ENCODE measurements around the gene CLEC2L.

The CLEC2L gene

DNA sequence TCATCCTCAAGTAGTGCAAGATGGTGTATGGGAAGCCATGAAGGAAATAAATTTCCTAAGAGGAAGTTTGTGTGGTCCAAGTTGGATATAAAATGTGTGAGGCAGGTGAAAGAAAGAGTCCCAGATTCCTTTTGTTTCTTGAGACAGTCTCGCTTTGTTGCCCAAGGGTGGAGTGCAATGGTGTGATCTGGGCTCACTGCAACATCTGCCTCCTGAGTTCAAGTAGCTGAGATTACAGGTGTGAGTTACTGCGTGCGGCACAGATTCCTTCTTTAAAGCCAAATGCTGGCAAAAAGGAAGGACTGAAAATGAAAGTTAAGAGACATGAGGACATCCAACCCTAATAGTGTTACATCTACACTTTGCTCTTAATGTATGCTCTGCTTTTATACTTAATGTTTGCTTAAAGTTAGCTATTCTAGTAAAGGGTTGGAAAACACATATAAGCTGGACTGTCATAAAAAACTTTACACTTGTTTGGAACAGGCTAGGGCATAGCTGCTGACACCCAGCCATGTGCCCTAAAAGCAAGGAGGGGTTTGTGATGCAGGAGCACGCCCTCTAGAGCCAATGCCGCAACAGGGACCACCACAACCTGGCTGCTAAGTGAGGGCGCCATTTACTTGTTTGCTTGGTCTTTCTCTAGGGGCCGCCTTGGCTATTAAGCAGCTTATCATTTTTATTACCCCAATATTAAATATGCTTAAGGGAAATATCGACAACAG lies 34.5 kb downstream of the CLEC2L start:
- no peak for DNase-seq

GRCh38 chr7:139559364-139560105 lies 36.0 kb downstream of the CLEC2L start:
- no peak for DNase-seq

DNA sequence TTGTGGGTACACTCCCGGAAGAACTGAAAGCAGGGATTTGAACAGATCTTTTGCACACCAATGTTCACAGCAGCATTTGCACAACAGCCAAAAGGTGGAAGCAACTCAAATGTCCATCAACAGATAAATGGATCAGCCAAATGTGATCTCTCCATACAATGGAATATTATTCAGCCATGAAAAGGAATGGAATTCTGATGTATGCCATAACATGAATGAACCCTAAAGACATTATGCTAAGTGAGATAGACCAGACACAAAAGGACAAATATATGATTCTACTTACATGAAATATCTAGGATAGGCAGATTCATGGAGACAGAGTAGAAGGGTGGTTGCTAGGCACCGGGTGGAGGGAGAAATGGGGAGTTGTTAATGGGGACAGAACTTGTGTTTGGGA lies 36.7 kb downstream of the CLEC2L start:
- no peak for DNase-seq

GRCh38 chr7:139560678-139561077 lies 37.2 kb downstream of the CLEC2L start:
- no peak for DNase-seq

- DNase-seq = no peak
Measured at GRCh38 chr7:139562491-139562890, 39.0 kb downstream of the CLEC2L start.

DNA sequence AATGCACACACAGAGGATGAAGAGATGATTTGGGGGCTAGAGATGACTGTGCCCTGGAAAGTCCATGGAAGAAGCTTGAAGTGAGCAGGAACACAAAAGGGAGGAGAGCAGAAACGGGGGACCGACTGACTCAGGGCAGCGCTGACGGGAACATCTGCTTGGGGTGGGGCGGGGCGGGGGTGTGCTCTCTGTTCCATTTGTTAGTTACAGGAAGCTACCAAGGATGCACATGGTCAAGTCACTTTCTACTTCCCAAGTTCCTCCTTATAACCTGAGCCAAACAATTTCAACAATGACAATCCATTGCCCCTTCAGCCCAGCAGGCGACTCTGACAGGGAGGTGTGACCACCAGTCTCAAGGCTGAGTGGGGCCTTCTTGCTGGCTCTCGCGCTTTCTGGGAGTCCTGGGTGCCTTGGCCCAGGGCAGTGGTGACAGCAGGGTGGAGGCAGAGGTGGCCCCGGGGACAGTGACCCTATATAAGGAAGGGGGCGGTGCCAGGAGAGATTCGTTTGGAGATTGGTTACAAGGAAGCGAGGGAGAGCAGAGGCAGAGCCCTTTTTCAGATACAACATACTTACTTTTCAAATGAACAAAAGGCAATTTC lies 39.6 kb downstream of the CLEC2L start:
- DNase-seq = no peak

DNA sequence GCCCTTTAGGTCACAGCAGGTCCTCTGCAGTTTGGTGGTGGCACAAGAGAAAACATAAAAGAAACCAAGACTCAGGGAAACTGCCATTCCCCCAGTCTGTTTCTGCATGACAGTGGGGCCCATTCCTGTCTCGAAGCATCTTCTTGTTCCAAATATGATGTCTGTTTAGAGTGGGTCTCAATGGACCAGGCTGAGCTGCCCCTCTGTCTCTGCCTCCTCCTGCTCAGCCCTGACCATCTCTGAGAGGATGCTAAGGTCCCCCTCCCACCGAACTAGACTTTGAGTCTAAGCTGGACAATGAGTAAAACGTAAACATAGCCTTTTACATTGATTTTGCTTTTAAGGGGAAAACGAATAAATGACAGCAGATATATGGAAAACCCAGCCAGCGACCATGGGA lies 40.4 kb downstream of the CLEC2L start:
- DNase-seq = no peak

DNA sequence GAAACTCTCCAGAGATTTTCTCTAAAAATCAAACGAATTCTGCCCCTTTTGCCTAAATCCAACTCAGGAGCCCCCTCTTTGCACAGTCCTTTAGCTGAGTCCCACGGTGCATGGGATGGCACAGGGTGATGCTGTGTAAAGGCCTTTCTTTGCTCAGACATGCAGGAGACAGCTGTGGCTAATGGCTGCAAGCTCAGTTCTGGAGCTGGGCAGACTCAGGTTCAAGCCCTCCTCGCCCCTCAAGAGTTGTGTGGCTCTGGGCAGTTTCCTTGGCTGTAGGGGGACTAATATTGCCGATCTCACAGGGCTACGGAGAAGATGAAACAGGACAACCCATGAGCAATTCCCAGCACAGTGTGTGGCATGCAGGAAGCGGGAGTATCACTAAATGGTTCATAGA lies 42.6 kb downstream of the CLEC2L start:
- no peak for DNase-seq

- no peak for DNase-seq
Measured at GRCh38 chr7:139566736-139567646, 43.5 kb downstream of the CLEC2L start.

DNA sequence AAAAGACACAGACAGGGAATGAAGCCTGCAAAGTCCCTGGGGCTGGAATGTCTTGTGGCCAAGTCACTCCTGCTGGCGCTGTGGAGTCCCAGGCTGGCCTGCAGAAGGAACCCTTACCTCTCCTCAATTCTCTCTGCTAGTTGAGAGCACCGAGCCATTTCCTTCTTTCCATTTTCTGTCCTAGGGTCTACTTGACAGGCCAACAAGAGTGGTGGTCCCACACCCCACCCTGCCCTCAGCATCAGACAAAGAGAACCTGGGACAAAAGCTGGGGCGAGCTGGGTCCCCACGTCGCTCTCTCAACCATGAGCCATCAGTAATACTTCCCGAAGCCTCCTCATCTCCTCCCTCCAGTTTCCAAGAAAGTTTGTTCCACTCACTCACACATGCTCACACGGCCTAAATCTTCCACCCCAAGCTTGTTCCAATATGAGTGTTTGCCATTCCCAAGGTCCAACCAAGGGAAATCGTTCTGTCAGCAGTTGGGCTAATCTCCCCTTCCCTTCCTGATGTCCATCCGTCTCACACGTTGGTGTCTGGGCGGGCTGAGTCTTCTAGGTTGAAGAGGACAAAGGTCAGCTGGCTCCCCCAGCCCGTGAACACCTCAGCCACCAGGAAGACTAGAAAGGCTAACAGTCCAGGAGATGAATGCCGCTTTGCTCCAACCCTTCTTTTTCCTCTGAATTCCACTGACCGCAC lies 44.3 kb downstream of the CLEC2L start:
- DNase-seq = no peak

- DNase-seq = no peak
Measured at GRCh38 chr7:139568346-139568675, 44.8 kb downstream of the CLEC2L start.

DNA sequence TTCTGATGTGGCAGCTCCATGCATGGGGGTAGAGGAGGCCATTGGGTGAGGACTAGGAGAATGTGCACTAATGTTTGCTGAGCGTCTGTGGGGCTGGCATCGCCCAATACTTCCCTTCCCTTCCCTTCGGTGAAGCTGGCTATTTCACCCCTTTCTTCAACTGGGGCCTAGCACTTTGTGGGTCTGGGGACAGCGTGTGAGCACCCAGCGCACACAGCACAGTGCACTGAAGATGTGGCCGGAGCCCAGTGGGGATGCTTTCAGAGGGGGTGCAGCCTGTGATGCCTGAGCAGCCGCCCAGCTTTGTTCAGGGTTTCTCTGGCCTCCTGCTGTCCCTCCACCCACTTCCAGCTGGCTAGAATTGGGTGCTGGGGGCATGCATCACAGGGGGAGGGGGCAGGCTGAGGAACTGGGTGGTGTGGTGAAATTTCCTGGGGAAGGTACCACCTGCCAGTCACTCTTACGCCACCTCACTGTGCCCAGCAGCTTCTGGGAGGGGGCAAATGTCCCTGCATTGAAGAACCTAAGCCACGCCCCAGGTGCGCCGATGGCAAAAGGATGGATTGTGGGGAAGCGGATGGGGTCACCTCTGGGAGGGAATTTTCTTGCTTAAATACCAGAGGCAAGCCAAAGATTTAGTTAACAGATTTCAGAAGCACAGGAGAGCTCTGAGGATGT lies 45.5 kb downstream of the CLEC2L start:
- no peak for DNase-seq

GRCh38 chr7:139570119-139570518 lies 46.6 kb downstream of the CLEC2L start:
- peak in 12 of 14 donors; percentile 12 to 82 (median 54) for DNase-seq

GRCh38 chr7:139570626-139571025 lies 47.1 kb downstream of the CLEC2L start:
- no peak for DNase-seq

- peak in 1 of 14 donors; percentile 10 for DNase-seq
Measured at GRCh38 chr7:139571190-139571589, 47.7 kb downstream of the CLEC2L start.

GRCh38 chr7:139571651-139572050 lies 48.2 kb downstream of the CLEC2L start:
- DNase-seq = no peak

- no peak for DNase-seq
Measured at GRCh38 chr7:139572071-139572470, 48.6 kb downstream of the CLEC2L start.

- DNase-seq = no peak
Measured at GRCh38 chr7:139572704-139573385, 49.4 kb downstream of the CLEC2L start.

DNA sequence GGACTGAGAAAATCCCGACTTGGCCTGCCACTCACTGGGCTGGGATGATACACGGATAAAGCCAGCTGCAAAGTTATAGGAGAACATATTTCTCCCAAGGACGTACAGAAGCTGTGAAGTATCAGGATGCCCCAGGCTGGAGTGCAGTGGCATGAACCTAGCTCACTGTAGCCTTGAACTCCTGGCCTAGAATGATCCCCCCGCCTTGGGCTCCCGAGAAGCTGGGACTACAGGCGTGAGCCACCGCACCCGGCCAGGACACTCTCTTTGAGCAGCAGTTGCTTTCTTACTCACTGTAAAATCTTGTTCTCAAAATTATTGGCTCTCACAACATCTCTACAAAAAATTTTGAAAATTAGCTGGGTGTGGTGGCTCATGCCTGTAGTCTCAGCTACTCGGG lies 50.4 kb downstream of the CLEC2L start:
- DNase-seq = no peak

DNA sequence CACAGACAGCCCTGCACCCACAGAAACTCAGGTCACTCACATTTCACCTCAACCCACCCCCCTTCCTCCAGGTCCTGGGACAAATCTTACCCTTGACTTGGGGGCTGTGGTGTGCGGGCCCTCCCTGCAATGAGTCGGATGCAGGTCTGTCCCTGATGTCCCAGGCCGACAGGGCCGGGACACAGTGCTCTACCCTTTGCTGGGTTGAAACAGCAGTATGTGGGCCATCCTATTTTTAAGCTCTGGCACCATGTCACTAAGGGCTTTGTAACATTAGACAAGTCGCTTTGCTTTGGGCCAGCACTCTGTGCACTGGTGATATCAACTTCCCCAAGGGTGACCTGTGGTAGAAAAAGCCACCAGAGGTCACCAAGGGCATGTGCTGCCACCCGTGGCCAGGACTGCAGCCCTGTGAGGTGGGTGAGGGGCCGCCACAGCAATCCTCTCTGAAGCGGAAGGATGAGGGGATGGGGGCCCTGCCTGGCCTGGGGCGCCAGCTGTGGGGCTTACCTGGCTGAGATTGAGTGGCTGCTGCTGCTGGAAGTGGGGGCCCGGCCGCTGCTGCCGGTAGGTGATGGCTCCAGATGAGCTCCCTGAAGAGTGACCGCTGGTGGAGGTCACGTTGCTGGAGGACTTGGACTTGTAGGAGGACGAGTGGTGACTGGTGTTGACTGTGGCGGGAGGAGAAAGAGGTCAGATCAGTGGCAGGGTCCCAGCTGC lies 51.3 kb downstream of the CLEC2L start:
- no peak for DNase-seq

All from C1 segment of cervical spinal cord (tissue), 14 donors.